ENCODE data around the gene ILDR1.

ILDR1 gene

DNA sequence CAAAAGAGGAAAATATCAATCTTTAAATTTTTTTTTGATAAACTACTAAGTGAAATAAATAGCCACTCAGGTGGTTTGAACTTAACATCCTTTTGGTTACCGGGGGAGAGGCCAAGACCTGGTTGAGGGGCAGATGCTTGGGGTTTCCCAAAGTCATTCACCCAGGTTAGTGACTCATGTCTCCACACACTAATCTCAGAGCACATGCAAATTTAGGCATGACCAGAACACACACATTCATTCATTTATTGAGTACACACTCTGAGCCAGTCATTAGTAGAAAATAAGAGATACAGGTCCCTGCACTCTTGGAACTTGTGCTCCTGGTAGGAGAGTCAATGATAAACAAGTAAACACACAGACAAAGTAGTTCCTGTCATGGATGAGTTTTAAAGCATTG is 7.3 kb downstream of the ILDR1 start:
- no peak for DNase-seq (ENCODE audit: low spot score)

GRCh38 chr3:122013448-122013925 is 8.6 kb downstream of the ILDR1 start:
- no peak for DNase-seq (ENCODE audit: low spot score)

DNA sequence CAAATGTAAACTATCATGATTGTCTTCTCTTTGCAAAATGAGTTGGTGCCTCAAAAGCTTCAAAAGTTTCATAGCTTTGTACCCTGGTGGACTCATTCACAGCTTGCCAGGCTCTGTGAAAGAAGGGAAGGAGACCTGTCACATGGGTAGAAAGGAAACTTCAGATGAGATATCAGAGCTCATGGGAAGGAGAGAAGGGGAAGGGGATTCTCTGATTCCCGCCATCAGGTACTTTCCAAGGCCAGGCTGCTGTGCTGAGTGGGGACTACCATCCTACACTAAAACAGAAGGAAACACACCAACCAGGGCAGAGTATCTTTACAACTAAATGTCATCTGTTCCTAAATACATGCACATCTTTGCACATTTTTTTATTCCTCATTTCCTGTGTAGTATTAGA is 9.2 kb downstream of the ILDR1 start:
- DNase-seq (ENCODE audit: low spot score), result no peak

- no peak for DNase-seq (ENCODE audit: low spot score)
These were observed 10.7 kb downstream of the ILDR1 start for GRCh38 chr3:122011396-122011795.

- DNase-seq (ENCODE audit: low spot score), result no peak
These were observed 11.5 kb downstream of the ILDR1 start for GRCh38 chr3:122010506-122010905.

GRCh38 chr3:122008166-122008565 is 13.9 kb downstream of the ILDR1 start:
- no peak for DNase-seq (ENCODE audit: low spot score)

GRCh38 chr3:122006267-122006666 is 15.8 kb downstream of the ILDR1 start:
- DNase-seq (ENCODE audit: low spot score), result no peak

GRCh38 chr3:122004991-122005565 is 17.0 kb downstream of the ILDR1 start:
- DNase-seq (ENCODE audit: low spot score), result no peak

DNA sequence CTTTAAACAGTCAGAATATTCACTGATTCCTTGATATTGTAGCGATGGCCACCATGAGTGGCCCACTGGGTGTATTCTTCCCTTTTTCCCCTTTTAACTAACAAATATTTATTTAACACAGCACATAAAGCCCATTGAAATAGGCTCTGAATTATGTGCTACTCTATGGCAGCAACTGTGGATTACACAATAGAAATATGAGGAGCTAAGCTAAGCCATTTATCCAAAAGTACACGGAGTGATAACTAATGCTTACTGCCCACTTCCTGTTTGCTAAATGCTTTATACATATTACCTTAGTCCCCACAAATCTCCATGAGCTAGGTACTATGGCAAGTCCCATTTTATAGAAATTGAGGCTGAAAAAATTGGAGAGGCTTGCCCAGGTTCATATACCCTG is 17.9 kb downstream of the ILDR1 start:
- no peak for DNase-seq (ENCODE audit: low spot score)

GRCh38 chr3:122003606-122004005 is 18.4 kb downstream of the ILDR1 start:
- DNase-seq (ENCODE audit: low spot score), result no peak

DNA sequence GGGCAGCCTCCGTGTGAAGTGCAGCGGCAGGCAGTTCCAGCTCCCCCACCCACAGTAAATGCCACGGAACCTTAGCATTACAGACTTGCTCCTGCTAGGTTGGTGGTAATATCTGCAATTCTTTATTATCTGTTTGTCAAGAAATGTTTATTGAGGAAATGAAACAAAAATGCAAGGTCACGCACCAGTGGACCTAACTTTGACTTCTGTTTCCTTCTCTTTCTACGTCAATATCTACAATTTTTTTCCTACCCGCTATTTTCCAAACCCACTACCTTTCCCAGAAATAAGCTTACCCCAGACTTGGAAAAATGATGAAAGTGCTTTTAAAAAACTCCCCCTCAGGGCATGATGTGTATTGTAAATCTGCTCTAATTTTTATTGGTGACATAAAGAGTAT is 18.9 kb downstream of the ILDR1 start:
- DNase-seq (ENCODE audit: low spot score), result no peak

- DNase-seq (ENCODE audit: low spot score), result no peak
These were observed 19.4 kb downstream of the ILDR1 start for GRCh38 chr3:122002611-122003010.

GRCh38 chr3:122001892-122002291 is 20.2 kb downstream of the ILDR1 start:
- DNase-seq (ENCODE audit: low spot score), result no peak

- no peak for DNase-seq (ENCODE audit: low spot score)
These were observed 21.0 kb downstream of the ILDR1 start for GRCh38 chr3:122000936-122001605.

DNA sequence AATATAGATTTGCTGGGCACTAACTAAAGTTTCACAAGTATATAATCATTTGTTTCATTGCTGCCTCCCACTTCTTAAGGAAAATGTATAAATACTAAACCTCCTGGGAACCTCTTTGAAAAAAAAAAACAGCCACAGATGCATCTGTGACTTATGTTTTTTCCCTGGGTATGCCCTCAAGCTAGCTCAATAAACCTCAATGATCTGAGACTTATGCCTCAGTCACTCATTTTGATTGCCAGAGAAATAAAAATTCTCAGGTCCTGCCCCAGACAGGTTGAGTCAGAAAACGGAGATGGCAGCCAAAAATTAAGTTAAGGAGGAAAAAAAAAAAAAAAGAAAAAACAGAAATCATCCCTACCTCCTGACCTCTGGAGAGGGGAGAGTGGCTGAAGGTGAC is 22.1 kb downstream of the ILDR1 start:
- no peak for DNase-seq (ENCODE audit: low spot score)

- no peak for DNase-seq (ENCODE audit: low spot score)
These were observed 23.2 kb downstream of the ILDR1 start for GRCh38 chr3:121998611-121999473.

DNA sequence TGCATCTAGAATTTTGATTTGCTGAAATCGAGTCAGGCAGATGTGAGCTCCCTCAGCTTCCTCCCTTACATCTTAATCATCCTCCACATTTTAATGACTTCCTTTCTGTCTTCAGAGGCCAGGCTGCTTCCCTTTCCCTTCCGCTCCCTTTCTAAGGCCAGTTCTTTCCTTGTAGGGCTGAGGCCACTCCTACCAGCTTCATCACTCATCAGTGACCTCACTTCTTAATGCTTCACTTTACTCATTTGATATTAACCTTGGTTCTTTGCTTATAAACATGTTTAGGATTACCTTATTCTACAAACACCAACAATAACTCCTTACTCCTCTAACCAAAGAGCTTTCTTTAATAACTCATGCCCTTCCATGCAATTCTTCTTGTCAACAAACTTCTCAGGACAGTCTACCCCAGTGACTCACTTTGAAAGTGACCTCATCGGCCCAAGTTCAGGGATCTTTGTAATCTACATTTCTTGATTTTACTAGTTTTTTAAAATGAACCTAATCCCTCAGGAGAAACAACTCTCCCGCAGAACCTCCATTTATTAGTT is 23.9 kb downstream of the ILDR1 start:
- no peak for DNase-seq (ENCODE audit: low spot score)

- DNase-seq (ENCODE audit: low spot score), result no peak
These were observed 24.7 kb downstream of the ILDR1 start for GRCh38 chr3:121997372-121997771.

GRCh38 chr3:121996441-121996840 is 25.6 kb downstream of the ILDR1 start:
- DNase-seq (ENCODE audit: low spot score), result no peak

DNA sequence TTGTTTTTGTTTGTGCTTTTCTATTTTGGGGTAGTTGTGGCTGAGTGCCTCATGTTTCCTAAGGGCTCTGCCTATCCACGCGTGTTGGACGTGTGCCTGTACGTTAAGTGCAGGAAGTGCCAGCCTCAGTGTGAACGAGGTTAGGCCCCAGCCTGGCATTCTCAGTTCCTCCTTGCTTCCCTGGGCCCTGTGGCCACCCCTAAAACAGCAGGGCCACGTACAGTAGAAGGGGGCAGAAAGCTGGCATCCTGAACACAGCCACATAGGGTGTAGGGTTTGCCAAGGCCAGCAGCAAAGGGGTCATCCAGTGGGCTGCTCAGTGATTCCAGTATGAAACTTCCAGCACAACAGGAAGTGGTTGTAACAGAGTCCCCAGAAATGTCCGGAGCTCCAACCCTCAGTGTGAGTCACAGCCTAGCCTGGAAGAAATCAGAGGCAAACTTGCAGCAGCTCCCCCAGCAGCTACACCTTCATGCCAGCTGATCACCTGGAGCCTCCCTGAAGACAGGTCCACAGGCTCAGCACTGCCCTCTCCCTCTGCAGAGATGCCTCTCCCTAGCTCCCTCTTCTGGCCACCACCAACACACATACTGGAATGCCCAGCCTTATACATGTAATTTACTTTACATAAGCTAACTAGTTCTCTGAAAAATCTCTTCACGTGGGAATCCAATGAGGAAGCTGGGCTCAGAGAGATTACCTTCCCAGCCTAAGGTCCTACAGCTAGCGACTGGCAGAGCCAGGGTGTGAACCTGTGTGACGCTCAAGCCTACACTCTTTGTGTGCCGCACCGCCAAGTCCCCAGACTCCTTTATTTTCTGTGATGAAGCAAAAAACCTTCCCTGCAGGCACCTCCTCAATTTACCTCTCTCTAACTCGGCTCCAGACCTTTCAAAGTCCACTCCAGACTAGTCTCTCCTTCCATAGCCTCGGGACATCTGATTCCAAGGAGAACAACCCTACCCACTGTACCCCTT is 26.6 kb downstream of the ILDR1 start:
- peak; percentile 78 for DNase-seq (ENCODE audit: low spot score)

GRCh38 chr3:121994551-121994950 is 27.5 kb downstream of the ILDR1 start:
- no peak for DNase-seq (ENCODE audit: low spot score)
